HEK293 (cell line): ENCODE measurements around the gene C13orf42.

Experiments
- CTCF ChIA-PET: fragments of 350-600 bp; formaldehyde crosslinking; extraction: SDS; loops from one replicate; lab custom pipeline; 2021; ENCODE audit warnings: antibody characterized with exemption; lab: Yijun Ruan, JAX
- POLR2A ChIA-PET: fragments of 300-600 bp; formaldehyde crosslinking; extraction: SDS; loops from one replicate; lab custom pipeline; 2020; ENCODE audit warnings: antibody characterized with exemption, inconsistent platforms; lab: Yijun Ruan, JAX
- H3K27ac ChIP-seq: fragments of 200-500 bp; sonication (Bioruptor generic); 2 replicates; pipeline ENCODE4 v1.5.1; 2014; ENCODE audit warnings: low read depth, low read length, control low read depth, inconsistent platforms; ENCODE audit errors: extremely low read depth
- H3K36me3 ChIP-seq, 2 experiments: fragments of 200-500 bp in 1 of 2; sonication (Bioruptor generic) in 1 of 2; 1 replicate in 1 of 2; 2 replicates in 1 of 2; pipeline ENCODE4 v1.5.1; 2014 to 2017; ENCODE audit warnings: inconsistent platforms in 2 of 2, low read length in 2 of 2; ENCODE audit not compliant: control insufficient read depth in 2 of 2, insufficient read depth in 1 of 2
- H3K4me1 ChIP-seq: fragments of 200-500 bp; sonication (Bioruptor generic); 2 replicates; pipeline ENCODE4 v1.5.1; 2014; ENCODE audit warnings: mild to moderate bottlenecking, low read length, inconsistent platforms; ENCODE audit not compliant: control insufficient read depth, insufficient read depth
- H3K4me3 ChIP-seq: 2 replicates; pipeline ENCODE4 v1.5.1; 2011; ENCODE audit warnings: low read depth, mild to moderate bottlenecking, control low read depth, low read length, moderate library complexity
- H3K9me3 ChIP-seq: fragments of 200-500 bp; sonication (Bioruptor generic); 2 replicates; pipeline ENCODE4 v1.5.1; 2014; ENCODE audit warnings: low read depth, low read length, inconsistent platforms; ENCODE audit not compliant: control insufficient read depth, insufficient read depth
- ATF2 ChIP-seq: fragments of 450-650 bp; formaldehyde crosslinking; IDR thresholded peaks from 2 replicates; pipeline ENCODE4 v1.5.1; 2016; ENCODE audit warnings: missing biosample characterization, missing genetic modification characterization, low read depth
- KLF8 ChIP-seq: fragments of 450-650 bp; formaldehyde crosslinking; IDR thresholded peaks from 2 replicates; pipeline ENCODE4 v1.5.1; 2016; ENCODE audit warnings: missing biosample characterization, missing genetic modification characterization
- PBX3 ChIP-seq: sonication (generic); formaldehyde crosslinking; IDR thresholded peaks from 2 replicates; pipeline ENCODE4 v1.8.1; 2022; ENCODE audit warnings: mild to moderate bottlenecking, moderate library complexity, missing genetic modification reagents
- PRDM2 ChIP-seq: fragments of 450-650 bp; formaldehyde crosslinking; IDR thresholded peaks from 2 replicates; pipeline ENCODE4 v1.5.1; 2016; ENCODE audit warnings: missing biosample characterization, missing genetic modification characterization, borderline replicate concordance
- SP3 ChIP-seq: fragments of 450-650 bp; formaldehyde crosslinking; IDR thresholded peaks from 2 replicates; pipeline ENCODE4 v1.5.1; 2016; ENCODE audit warnings: missing biosample characterization, missing genetic modification characterization
- TCF7L2 ChIP-seq: IDR thresholded peaks from 2 replicates; pipeline ENCODE4 v1.6.1; 2011; ENCODE audit warnings: low read depth, mild to moderate bottlenecking, inconsistent platforms, low read length, moderate library complexity, borderline replicate concordance
- ZNF202 ChIP-seq: fragments of 450-650 bp; formaldehyde crosslinking; IDR thresholded peaks from 2 replicates; pipeline ENCODE4 v1.5.1; 2016; ENCODE audit warnings: missing biosample characterization, missing genetic modification characterization, borderline replicate concordance
- ZNF211 ChIP-seq: fragments of 450-650 bp; formaldehyde crosslinking; IDR thresholded peaks from 2 replicates; pipeline ENCODE4 v1.5.1; 2016; ENCODE audit warnings: low read depth, missing biosample characterization, missing genetic modification characterization
- ZNF26 ChIP-seq: fragments of 450-650 bp; formaldehyde crosslinking; IDR thresholded peaks from 2 replicates; pipeline ENCODE4 v1.5.1; 2016; ENCODE audit warnings: missing biosample characterization, missing genetic modification characterization
- ZNF274 ChIP-seq, 2 experiments: fragments of 200-500 bp in 1 of 2; fragments of 450-650 bp in 1 of 2; sonication (Bioruptor generic) in 1 of 2; formaldehyde crosslinking in 1 of 2; IDR thresholded peaks; 2 replicates each; pipeline versions ENCODE4 v1.5.1 to v1.6.1; 2014 to 2016; ENCODE audit warnings: borderline replicate concordance in 1 of 2, inconsistent platforms in 1 of 2, low read length in 1 of 2, missing biosample characterization in 1 of 2, missing genetic modification characterization in 1 of 2
- ZNF416 ChIP-seq: fragments of 450-650 bp; formaldehyde crosslinking; IDR thresholded peaks from 2 replicates; pipeline ENCODE4 v1.5.1; 2016; ENCODE audit warnings: missing biosample characterization, missing genetic modification characterization
- ZNF510 ChIP-seq: fragments of 450-650 bp; formaldehyde crosslinking; IDR thresholded peaks from 2 replicates; pipeline ENCODE4 v1.5.1; 2018; ENCODE audit warnings: mild to moderate bottlenecking, missing genetic modification characterization, missing biosample characterization; ENCODE audit not compliant: insufficient replicate concordance
- ZNF514 ChIP-seq: fragments of 450-650 bp; formaldehyde crosslinking; IDR thresholded peaks from 2 replicates; pipeline ENCODE4 v1.5.1; 2016; ENCODE audit warnings: missing biosample characterization, missing genetic modification characterization
- ZNF561 ChIP-seq: fragments of 450-650 bp; IDR thresholded peaks from 2 replicates; pipeline ENCODE4 v1.5.1; 2018; ENCODE audit warnings: missing biosample characterization, missing genetic modification characterization, borderline replicate concordance
- ZNF571 ChIP-seq: fragments of 450-650 bp; formaldehyde crosslinking; IDR thresholded peaks from 2 replicates; pipeline ENCODE4 v1.5.0; 2017; ENCODE audit warnings: missing biosample characterization, missing genetic modification characterization
- ZNF585B ChIP-seq: fragments of 450-650 bp; formaldehyde crosslinking; IDR thresholded peaks from 2 replicates; pipeline ENCODE4 v1.5.1; 2016; ENCODE audit warnings: missing biosample characterization, missing genetic modification characterization
- ZNF658 ChIP-seq: fragments of 450-650 bp; formaldehyde crosslinking; IDR thresholded peaks from 2 replicates; pipeline ENCODE4; 2016; ENCODE audit warnings: missing biosample characterization, missing genetic modification characterization
- ZNF707 ChIP-seq: fragments of 450-650 bp; formaldehyde crosslinking; IDR thresholded peaks from 2 replicates; pipeline ENCODE4 v1.5.1; 2016; ENCODE audit warnings: missing biosample characterization, missing genetic modification characterization
- ZNF785 ChIP-seq: fragments of 450-650 bp; formaldehyde crosslinking; IDR thresholded peaks from 2 replicates; pipeline ENCODE4 v1.5.1; 2016; ENCODE audit warnings: missing biosample characterization, missing genetic modification characterization

The C13orf42 gene

GRCh38 chr13:51111174-51111573 lies at the start of gene C13orf42:
TSS of gene C13orf42 (minus strand) at chr13:51111274. CDS start at chr13:51111209, 65 bp downstream.
- ChIA-PET POLR2A (no interaction called here), CTCF (interaction anchor here (1.7 kb wide), 1 partner anchor 14 kb away, joined by 6 read pairs; no protein-coding TSS in a partner anchor)
- Histone ChIP-seq H3K4me3 (no peak within 1 kb of the TSS), H3K9me3 (no peaks in the 10 kb centered on the region), H3K36me3 (no peaks in the 10 kb centered on the region), H3K4me1 (no peaks in the 10 kb centered on the region), H3K27ac (no peak within 1 kb of the TSS)
- TF ChIP-seq ZNF211 (tag by site-specific recombination), result no peak
- TF ChIP-seq ZNF658 (tag by site-specific recombination), result no peak
- TF ChIP-seq ZNF510 (tag by site-specific recombination), result no peak
- no peak for TF ChIP-seq SP3 (tag by site-specific recombination)
- no peak for TF ChIP-seq ZNF274 (IDR thresholded peaks at IDR 0.05; ENCODE audit: low read length)
- no peak for TF ChIP-seq ZNF274 (tag by site-specific recombination; IDR thresholded peaks at IDR 0.05; ENCODE audit: borderline replicate concordance)
- no peak for TF ChIP-seq PRDM2 (tag by site-specific recombination)
- no peak for TF ChIP-seq ZNF585B
- no peak for TF ChIP-seq ZNF707 (tag by site-specific recombination)
- no peak for TF ChIP-seq ZNF26
- TF ChIP-seq ATF2 (tag by site-specific recombination), result no peak
- no peak for TF ChIP-seq ZNF785 (tag by site-specific recombination)
- TF ChIP-seq ZNF514 (tag by site-specific recombination), result no peak
- no peak for TF ChIP-seq ZNF202 (tag by site-specific recombination)
- TF ChIP-seq ZNF416 (tag by site-specific recombination), result no peak
- no peak for TF ChIP-seq ZNF561 (tag by site-specific recombination)

GRCh38 chr13:51158880-51159518 lies 47.9 kb upstream of the C13orf42 start:
- H3K27ac ChIP-seq, result no peak overlapping the region
- no peaks in the 10 kb centered on the region for H3K9me3 ChIP-seq
- CTCF ChIA-PET, result no interaction called here
- H3K36me3 ChIP-seq, result no peaks in the 10 kb centered on the region
- POLR2A ChIA-PET, result no interaction called here
- no peaks in the 10 kb centered on the region for H3K4me1 ChIP-seq
- H3K4me3 ChIP-seq, result no peak overlapping the region
- TF ChIP-seq PBX3 (CRISPR knock-in tag) (no peak), TCF7L2 (no peak), ZNF571 (no peak), KLF8 (tag by site-specific recombination) (no peak)
